GM23248 (cell line): Measurements from ENCODE around the gene ACAN.

Experiments used
- EZH2 ChIP-seq: fragments of 200-600 bp; sonication (generic); IDR thresholded peaks from 2 replicates; pipeline ENCODE4 v1.6.1; 2018; ENCODE audit warnings: antibody characterized with exemption, mild to moderate bottlenecking; ENCODE audit not compliant: insufficient read depth, poor library complexity, severe bottlenecking
- EZH2phosphoT487 ChIP-seq: fragments of 200-600 bp; sonication (generic); IDR thresholded peaks from 2 replicates; pipeline ENCODE4 v1.6.1; 2018; ENCODE audit warnings: antibody characterized with exemption, moderate library complexity, mild to moderate bottlenecking, low read depth; ENCODE audit not compliant: insufficient read depth

GRCh38 chr15:88920186-88920891 is 117.1 kb downstream of the ACAN start:
- TF ChIP-seq EZH2 (no peak), EZH2phosphoT487 (no peak)
